Stimulated activated CD4-positive, alpha-beta T cell treated with anti-CD3 and anti-CD28 coated beads, Interleukin-15, amount 100 ng/mL, for 24 hours (primary cell): ENCODE measurements around the gene ARHGAP15.

Experiments used
- DNase-seq: peaks from one replicate; pipeline ENCODE4 v3.0.0-alpha.2; 2020

The ARHGAP15 gene

GRCh38 chr2:143674051-143674450 lies 544.8 kb downstream of the ARHGAP15 start:
- DNase-seq = no peak

GRCh38 chr2:143675021-143675420 lies 545.8 kb downstream of the ARHGAP15 start:
- DNase-seq = no peak

GRCh38 chr2:143679617-143680016 lies 550.4 kb downstream of the ARHGAP15 start:
- DNase-seq = no peak

GRCh38 chr2:143680885-143681405 lies 551.7 kb downstream of the ARHGAP15 start:
- no peak for DNase-seq

GRCh38 chr2:143682436-143683055 lies 553.3 kb downstream of the ARHGAP15 start:
- no peak for DNase-seq

- DNase-seq = no peak
Observed at GRCh38 chr2:143683977-143684376, 554.8 kb downstream of the ARHGAP15 start.

GRCh38 chr2:143684551-143685320 lies 555.5 kb downstream of the ARHGAP15 start:
- no peak for DNase-seq

GRCh38 chr2:143685421-143686078 lies 556.3 kb downstream of the ARHGAP15 start:
- no peak for DNase-seq

- DNase-seq = no peak
Observed at GRCh38 chr2:143686585-143687164, 557.5 kb downstream of the ARHGAP15 start.

- no peak for DNase-seq
Observed at GRCh38 chr2:143688248-143688647, 559.0 kb downstream of the ARHGAP15 start.

- no peak for DNase-seq
Observed at GRCh38 chr2:143688815-143689214, 559.6 kb downstream of the ARHGAP15 start.

GRCh38 chr2:143689541-143689940 lies 560.3 kb downstream of the ARHGAP15 start:
- DNase-seq = no peak

GRCh38 chr2:143690235-143690634 lies 561.0 kb downstream of the ARHGAP15 start:
- no peak for DNase-seq

GRCh38 chr2:143691121-143691520 lies 561.9 kb downstream of the ARHGAP15 start:
- no peak for DNase-seq

GRCh38 chr2:143692162-143692561 lies 562.9 kb downstream of the ARHGAP15 start:
- DNase-seq = no peak

GRCh38 chr2:143692967-143693366 lies 563.7 kb downstream of the ARHGAP15 start:
- DNase-seq = no peak

- DNase-seq = no peak
Observed at GRCh38 chr2:143694335-143694734, 565.1 kb downstream of the ARHGAP15 start.

GRCh38 chr2:143696651-143697050 lies 567.4 kb downstream of the ARHGAP15 start:
- no peak for DNase-seq

GRCh38 chr2:143697744-143698143 lies 568.5 kb downstream of the ARHGAP15 start:
- DNase-seq = no peak

- no peak for DNase-seq
Observed at GRCh38 chr2:143698352-143698751, 569.1 kb downstream of the ARHGAP15 start.

- no peak for DNase-seq
Observed at GRCh38 chr2:143698888-143699570, 569.8 kb downstream of the ARHGAP15 start.

GRCh38 chr2:143700865-143701264 lies 571.6 kb downstream of the ARHGAP15 start:
- no peak for DNase-seq

- no peak for DNase-seq
Observed at GRCh38 chr2:143701785-143702184, 572.6 kb downstream of the ARHGAP15 start.
